GM21737 (cell line): ENCODE measurements around the gene FNBP1L.
"Not testable (repeated sequence)": the region's sequence is repeated elsewhere in the genome, so short reads cannot be mapped to it uniquely, and the experiment has no call there.

Experiments used
- ATAC-seq: cut with Tn5 transposase; IDR thresholded peaks from one replicate; pipeline ENCODE4 v1.9.1; 2021; ENCODE audit warnings: mild to moderate bottlenecking, moderate library complexity; ENCODE audit not compliant: unreplicated experiment

Gene FNBP1L

GRCh38 chr1:93526431-93526830 lies 78.5 kb downstream of the FNBP1L start:
- no peak for ATAC-seq

- ATAC-seq, result no peak
Measured at GRCh38 chr1:93528412-93528811, 80.5 kb downstream of the FNBP1L start.

- no peak for ATAC-seq
Measured at GRCh38 chr1:93531193-93531592, 83.3 kb downstream of the FNBP1L start.

GRCh38 chr1:93532780-93533378 lies 85.0 kb downstream of the FNBP1L start:
- ATAC-seq, result no peak

GRCh38 chr1:93533677-93534076 lies 85.8 kb downstream of the FNBP1L start:
- no peak for ATAC-seq

GRCh38 chr1:93537396-93537795 lies 89.5 kb downstream of the FNBP1L start:
- ATAC-seq, result no peak

GRCh38 chr1:93537924-93538323 lies 90.0 kb downstream of the FNBP1L start:
- no peak for ATAC-seq

GRCh38 chr1:93541045-93541444 lies 93.1 kb downstream of the FNBP1L start:
- no peak for ATAC-seq

- no peak for ATAC-seq
Measured at GRCh38 chr1:93542398-93542797, 94.5 kb downstream of the FNBP1L start.

GRCh38 chr1:93546162-93546863 lies 98.4 kb downstream of the FNBP1L start:
- no peak for ATAC-seq

GRCh38 chr1:93549131-93549530 lies 101.2 kb downstream of the FNBP1L start:
- no peak for ATAC-seq

GRCh38 chr1:93549811-93550210 lies 101.9 kb downstream of the FNBP1L start:
- ATAC-seq, result no peak

GRCh38 chr1:93552741-93553455 lies 105.0 kb downstream of the FNBP1L start:
- ATAC-seq, result no peak

GRCh38 chr1:93553886-93554490 lies 106.1 kb downstream of the FNBP1L start:
- not testable (repeated sequence) for ATAC-seq

- ATAC-seq, result no peak
Measured at GRCh38 chr1:93554883-93555872, 107.3 kb downstream of the FNBP1L start.

GRCh38 chr1:93556291-93556690 lies 108.4 kb downstream of the FNBP1L start:
- ATAC-seq, result no peak

- no peak for ATAC-seq
Measured at GRCh38 chr1:93559045-93559444, 111.1 kb downstream of the FNBP1L start.

GRCh38 chr1:93559695-93560094 lies 111.8 kb downstream of the FNBP1L start:
- no peak for ATAC-seq

GRCh38 chr1:93565496-93566206 lies 117.7 kb downstream of the FNBP1L start:
- ATAC-seq, result no peak

GRCh38 chr1:93566227-93566626 lies 118.3 kb downstream of the FNBP1L start:
- ATAC-seq, result no peak
